SIG-M5 treated with dmso at 0.1 percent for 504 hours (cell line): ENCODE results near the gene RGL2.
"Not testable (repeated sequence)": the region's sequence is repeated elsewhere in the genome, so short reads cannot be mapped to it uniquely, and the experiment has no call there.

Experiments used
- DNase-seq: peaks from one replicate; lab custom pipeline; 2025; ENCODE audit not compliant: unreplicated experiment; lab: John Stamatoyannopoulos, UW

Gene RGL2

DNA sequence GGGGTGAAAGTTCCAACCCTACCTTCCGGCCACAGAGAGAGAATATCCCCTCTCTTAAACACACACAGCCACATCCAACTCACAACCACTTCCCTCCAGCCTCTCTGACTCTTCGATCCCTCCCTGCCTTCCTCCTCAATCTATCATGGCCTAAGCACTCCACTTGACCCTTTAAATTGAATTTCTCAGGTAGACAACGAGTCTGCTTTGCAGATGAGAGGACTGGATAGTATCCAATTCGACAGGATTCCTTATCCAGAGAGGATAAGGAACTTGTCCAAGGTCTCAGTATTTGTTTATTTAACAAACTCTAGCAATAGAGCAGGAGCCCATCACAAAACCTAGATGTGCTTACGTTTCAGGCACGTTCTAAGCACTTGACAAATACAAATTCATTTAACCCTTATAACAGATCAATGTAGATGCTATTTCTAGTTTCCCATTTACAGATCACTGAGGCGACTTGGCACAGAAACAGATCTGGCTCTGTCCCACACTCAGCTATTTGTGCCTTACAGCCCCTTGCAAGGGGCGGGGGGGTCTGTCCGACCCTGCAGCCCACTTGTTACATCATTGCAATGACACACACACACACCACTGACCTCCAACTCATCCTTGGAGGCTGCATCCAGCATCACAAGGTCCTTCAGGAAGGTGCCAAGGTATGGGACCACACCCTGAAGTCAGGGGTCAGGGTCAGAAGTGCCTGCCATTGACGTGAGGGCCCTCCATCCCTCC lies 4.5 kb downstream of the RGL2 start:
- DNase-seq, result no peak

DNA sequence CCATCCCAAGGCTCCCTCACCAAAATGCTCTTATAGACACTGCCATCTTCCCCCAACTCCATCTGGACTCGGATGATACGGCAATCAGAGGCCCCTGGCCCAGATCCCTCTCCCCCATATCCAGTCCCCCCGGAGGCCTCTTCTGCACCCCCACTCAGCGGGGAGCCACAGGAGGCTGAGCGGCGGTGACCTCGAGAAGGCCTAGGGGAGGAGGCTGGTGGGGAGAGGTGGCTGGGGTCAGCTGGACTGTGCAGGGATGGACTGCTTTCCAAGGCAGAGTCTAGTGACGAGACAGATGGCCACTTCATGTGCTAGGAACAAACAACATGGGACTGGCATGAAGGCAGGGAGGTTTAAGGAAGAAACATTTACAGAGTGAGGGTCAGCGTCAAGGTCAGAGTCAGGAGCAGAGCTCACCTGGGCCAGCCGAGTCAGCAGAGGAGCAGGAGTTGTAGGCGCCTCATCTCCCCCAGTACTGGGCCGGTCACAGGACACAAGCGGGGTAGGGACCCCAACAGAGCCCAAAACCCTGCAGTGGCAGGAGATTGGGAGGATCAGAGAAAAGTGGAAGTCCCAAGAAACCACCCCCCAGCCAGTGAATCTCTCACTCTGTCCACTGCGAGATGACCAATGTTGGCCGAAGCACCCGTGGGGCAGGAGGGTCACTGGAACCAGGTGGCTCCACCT lies 5.6 kb downstream of the RGL2 start:
- no peak for DNase-seq

DNA sequence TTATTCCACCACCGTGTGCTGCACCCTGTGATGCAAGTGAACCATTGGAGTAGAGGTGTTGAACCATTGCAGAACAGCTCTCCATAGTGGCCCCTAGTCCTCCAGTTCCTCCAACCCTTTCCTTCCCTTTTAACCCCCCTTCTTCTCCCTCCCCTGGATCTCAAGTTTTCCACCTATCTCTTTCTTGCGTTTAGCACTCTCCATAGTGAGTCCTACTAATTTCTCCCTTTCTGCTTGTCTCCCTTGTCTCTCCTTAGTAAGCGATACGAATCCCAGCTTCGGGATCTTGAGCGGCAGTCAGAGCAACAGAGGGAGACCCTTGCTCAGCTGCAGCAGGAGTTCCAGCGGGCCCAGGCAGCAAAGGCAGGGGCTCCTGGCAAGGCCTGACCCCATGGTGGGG lies 8.3 kb downstream of the RGL2 start:
- DNase-seq, result no peak

DNA sequence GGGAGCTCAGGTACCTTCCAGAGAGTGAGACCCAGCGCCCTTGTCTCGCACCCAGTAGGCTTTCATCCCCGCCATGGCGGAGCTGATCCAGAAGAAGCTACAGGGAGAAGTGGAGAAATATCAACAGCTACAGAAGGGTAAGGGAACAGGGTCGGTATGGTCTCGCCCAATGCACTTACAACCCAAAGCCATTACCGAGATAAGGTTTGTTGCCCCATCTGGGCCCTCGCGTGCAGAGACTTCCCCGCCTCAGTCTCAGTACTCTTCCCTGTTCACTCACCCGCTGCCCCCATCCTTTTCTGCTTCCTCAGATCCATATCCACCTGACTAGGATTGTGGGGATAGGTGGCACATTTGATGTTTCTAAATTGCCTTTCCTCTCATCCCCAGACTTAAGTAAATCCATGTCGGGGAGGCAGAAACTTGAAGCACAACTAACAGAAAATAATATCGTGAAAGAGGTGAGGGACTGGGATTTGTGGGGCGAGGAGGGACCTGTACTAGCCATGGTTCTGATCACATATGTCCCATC lies 8.9 kb downstream of the RGL2 start:
- DNase-seq, result no peak

DNA sequence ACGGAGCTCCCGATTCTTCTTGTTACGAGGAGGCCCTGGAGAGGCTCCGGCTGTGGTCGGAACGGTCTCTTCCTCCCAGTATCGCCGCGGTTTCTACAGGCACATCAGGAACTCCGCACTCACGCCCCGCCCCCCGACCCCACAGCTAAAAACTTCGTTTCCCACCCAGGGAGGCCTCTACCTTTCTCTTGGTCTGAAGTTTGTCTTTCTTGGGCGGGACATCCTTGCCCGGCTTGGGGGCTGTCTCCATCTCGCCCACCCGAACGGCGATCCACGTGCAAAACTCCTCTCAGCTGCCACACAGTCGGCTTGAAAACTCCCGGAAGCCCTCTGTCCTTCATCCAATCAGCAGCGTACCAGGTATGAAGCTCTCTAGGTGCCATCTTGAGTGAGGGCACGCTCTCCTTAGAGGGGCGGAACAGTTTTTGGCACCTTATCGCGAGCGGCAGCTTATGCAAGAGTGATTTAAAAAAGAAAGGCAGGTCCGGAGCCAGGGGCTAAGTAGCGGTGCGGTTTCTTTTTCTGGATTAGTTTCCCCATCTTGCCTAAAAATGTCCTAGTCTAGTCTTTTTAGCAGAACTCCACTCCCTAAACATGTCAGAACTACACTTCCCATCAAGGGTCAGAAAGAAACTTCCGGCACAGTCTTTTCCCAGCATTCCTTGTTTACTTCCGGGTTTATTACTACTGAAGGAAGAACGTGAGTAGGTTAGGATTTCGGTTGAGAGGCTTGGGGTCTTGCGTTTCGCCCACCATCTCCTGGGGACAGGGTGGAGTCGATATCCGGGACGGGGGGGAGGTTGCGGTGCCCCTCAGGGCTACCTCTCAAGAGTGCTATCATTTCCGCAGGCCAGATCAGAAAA lies 9.6 kb downstream of the RGL2 start, which contains the start of the genes PFDN6 and WDR46:
Gene PFDN6 (plus strand): TSS at position 681 of the 863 bp plus-strand sequence. CDS start 256 bp downstream, outside the sequence.
Gene WDR46 (minus strand): TSS at position 319 of the 863 bp plus-strand sequence. CDS start 69 bp downstream, at position 250.
- DNase-seq, result peak; percentile 97

DNA sequence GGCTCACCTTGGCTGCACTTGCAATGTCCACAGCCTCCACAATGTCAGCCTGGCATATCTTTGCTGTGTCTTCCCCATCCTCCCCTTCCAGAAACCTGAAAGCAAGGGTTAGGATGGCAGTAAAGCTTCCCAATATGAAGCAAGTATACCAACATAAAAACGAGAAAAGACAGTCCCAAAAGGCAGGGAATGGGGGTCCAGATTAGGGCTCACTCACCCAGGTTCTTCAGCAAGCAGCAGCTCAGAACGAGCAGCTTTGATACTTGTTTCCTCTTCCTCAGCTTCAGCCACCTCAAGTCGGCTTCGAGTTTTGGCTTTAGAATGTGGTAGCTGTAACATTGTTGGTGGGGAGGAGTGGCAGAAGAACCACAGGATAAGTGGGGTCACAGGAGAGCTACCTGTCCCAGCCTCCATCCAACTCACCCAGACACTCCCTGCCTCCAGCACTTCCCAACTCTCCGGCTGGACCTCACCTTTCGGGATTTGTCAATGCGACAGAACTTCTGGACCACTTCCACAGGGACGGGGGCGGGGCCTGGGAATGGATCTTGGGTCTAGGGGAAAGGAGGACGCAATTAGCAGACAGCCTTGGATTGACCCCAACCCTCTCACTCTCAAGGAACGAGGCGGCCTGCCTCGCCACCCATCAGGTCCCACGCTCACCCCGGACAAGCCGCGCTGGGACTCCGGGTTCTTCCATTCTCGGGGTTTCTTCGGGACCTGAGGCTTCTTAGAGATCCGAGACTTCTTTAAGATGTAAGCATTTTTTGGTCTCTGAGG lies 10.4 kb downstream of the RGL2 start:
- peak; percentile 11 for DNase-seq

DNA sequence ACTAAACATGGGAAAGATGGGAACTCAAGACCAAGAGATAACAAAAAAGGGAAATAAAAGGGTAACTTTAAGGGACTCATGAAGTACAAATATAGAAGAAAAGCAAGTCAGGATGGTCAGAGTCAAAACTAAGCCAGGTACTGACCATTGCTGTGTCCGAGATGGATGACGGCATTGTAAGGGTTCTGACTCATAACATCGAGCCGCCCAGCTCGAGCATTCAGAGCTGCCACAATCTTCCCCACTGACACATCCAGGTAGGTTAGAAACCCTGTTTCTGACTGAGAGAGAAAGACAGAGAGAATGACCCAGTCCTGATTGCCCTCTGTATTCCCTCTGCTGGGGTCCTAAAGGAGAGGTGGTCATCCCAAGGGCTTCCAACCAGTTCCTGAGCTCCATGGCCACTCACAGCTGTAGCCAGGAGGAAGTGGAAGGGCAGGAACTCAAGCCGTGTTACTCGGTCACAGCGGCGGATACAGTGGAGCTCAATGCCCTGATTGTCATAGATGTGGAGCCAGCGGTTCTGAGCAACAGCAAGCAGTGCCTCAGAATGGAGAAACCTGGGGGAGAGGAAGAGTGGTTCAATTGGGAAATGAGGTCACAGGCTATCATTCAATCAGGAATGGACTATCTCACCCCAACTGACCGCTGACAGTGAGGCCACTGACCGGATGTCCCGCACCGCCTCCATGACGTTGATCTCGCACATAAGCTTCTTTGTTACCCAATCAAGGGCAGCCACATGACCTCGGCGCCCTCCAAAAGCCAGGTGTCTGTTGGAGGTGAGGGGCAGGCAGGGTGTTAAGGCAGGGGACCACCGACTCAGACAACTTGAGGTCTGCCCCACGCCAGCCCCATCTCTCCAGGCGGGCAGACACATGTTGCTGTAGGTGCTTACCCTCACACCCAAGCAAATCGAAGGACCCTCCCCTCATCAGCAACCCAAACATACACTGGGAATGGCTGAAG lies 11.5 kb downstream of the RGL2 start:
- DNase-seq, result no peak

DNA sequence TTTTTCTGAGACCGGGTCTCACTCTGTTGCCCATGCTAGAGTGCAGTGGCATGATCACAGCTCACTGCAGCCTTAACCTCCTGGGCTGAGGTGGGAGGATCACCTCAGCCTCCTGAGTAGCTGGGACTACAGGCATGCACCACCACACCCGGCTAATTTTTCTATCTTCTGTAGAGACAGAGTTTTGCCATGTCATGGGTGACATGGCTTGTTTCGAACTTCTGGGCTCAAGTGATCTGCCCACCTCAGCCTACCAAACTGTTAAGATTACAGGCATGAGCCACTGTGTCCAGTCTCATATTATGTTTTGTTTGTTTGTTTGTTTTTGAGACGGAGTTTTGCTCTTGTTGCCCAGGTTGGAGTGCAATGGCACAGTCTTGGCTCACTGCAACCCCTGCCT lies 13.5 kb downstream of the RGL2 start:
- not testable (repeated sequence) for DNase-seq

DNA sequence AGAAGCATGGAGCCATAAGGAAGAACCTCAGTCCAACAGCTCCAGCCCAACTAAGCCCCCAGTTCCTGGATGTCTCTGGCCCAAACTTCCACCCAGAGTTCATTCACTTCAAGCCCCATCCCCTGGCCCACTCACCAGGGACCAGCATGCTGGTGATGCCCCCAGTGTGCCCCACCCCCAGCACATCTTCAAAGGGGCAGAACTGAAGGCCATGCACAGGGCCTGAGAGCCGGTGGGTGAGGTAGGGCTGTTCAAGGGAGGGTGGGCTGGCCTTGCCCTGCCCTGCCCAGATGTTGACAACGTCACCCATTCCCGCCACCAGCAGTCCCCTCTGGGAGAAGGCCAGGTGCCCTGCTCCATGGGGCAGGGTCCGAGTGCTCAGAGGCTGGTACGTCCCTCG lies 18.2 kb downstream of the RGL2 start:
- no peak for DNase-seq

DNA sequence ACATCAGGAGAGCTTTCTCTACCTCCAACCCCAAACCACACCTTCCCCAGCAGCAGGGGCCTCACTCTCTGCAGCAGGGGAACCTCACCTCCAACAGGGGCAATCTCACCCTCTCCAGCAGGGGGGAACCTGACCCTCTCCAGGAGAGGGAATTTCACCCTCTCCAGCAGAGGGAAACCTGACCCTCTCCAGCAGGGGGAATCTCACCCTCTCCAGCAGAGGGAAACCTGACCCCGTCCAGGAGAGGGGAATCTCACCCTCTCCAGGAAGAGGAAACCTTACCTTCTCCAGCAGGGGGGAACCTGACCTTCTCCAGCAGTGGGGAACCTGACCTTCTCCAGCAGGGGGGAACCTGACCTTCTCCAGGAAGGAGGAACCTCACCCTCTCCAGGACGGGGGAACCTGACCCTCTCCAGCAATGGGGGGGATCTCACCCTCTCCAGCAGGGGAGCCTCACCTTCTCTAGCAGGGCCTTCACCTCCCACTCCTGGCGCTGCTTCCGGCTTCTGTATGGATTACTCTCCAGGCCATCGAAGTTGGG lies 18.7 kb downstream of the RGL2 start:
- peak; percentile 15 for DNase-seq

DNA sequence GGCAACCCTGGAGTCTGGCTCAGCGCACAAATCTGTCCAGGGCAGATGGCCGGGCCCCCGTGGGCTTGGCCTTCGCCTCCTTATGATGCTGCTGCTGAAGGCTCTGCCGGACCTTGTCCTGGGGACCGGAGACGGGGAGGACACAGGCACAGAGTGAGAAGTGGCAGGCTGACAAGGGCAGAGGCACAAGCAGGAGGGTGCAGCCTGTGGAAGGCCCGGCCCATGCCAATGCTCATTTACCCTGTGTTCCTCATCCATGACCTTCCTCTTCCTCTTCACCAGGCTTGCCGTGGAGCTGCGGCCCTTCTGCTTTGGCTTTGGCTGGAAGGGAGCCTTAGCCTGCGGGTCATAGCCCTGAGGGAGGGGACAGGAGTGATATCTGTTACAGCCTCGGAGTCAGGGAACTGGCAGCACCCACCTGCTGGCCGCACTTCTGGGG lies 19.5 kb downstream of the RGL2 start:
- DNase-seq, result no peak

DNA sequence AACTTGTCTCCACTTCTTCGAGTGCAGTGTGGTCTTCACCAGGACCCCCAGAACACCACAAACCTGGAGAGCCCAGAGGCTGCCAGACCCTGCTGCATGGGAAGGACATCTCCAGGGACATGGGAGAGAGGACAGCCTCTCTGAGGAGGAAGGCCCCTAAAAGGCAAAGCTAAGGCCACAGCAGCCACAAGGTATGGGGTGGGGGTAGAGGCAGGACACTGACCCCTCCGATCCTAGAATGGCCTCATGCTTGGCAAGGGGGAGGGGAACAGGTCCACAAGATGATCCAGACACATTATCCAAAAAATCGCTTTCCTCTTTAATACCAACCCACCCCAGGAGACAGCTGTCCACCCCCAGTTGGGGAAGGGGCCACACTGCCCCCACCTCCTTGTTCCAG lies 19.9 kb downstream of the RGL2 start:
- DNase-seq, result no peak

DNA sequence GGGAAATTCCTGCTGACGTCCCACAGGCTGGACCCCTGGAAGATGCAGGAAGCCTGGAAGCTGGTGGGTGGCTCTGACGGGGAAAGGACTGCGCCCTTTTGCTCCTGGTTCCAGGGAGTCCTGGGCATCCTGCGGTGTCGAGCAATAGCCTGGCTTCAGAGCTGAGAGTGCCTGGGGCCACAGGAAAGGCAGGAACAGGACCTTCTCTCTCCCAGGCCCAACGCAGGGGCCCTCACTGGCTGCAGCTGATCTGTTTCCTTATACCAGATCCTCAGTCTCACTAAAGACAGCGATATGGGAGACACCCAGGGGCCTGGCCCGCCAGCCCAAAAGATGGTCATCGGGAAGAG lies 20.4 kb downstream of the RGL2 start:
- DNase-seq, result no peak

DNA sequence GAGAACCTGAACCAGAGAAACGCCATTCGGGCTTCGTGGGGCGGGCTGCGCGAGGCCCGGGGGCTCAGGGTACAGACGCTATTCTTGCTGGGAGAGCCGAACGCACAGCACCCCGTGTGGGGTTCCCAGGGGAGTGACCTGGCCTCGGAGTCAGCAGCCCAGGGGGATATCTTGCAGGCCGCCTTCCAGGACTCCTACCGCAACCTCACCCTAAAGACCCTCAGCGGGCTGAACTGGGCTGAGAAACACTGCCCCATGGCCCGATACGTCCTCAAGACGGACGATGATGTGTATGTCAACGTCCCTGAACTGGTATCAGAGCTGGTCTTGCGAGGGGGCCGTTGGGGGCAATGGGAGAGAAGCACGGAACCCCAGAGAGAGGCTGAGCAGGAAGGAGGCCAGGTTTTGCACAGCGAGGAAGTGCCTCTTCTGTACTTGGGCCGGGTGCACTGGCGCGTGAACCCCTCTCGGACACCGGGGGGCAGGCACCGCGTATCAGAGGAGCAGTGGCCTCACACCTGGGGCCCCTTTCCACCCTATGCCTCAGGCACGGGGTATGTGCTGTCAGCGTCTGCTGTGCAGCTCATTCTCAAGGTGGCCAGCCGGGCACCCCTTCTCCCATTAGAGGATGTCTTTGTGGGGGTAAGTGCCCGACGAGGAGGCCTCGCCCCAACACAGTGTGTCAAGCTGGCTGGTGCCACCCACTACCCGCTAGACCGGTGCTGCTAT lies 20.9 kb downstream of the RGL2 start:
- DNase-seq, result no peak

DNA sequence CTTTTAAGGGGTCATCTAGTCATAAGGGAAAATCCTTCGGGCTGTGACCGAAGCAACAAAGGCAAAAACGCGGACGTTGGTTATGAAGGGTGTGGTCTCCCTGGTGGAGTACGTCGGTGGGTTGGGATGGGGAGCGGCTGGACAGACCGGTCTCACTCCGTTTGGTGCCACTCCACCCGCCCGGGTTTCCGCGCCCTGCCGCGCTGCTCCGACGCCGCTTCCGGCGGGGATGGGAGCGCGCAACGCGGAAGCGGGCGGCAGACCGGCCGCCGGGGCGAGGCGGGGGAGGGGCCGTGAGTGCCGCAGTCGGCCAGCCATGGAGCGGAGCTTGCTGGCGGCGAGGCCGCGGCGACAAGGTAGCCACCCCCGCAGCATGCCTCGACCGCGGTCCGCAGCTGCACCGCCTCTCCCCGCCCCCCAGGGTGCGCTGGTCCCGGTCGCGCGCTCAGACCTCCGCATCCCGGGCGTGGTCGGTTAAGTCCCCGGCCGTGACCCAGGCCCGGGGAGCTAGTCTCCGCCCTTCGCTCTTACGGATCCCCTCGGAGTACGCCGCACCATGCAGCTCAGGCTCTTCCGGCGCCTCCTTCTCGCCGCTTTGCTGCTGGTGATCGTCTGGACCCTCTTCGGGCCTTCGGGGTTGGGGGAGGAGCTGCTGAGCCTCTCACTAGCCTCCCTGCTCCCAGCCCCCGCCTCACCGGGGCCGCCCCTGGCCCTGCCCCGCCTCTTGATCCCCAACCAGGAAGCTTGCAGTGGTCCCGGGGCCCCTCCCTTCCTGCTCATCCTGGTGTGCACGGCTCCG lies 21.7 kb downstream of the RGL2 start, which contains the start of gene B3GALT4:
Gene B3GALT4 (plus strand): TSS at position 260 of the 799 bp plus-strand sequence. CDS start 297 bp downstream, at position 557.
- DNase-seq, result peak; percentile 83

DNA sequence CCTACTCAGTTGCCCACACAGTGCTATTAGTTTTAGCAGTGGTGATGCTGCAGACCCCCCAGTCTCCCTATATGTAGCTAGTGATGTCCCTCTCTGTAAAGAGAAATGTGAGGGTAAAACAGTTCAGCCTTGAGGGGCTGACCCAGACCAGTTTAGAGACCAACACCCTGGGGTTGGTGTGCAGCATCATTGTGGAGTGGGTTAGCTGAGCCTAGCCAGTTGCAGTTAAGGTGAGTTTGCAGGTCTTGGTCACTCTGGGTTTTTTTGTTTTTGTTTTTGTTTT lies 22.2 kb downstream of the RGL2 start:
- no peak for DNase-seq

DNA sequence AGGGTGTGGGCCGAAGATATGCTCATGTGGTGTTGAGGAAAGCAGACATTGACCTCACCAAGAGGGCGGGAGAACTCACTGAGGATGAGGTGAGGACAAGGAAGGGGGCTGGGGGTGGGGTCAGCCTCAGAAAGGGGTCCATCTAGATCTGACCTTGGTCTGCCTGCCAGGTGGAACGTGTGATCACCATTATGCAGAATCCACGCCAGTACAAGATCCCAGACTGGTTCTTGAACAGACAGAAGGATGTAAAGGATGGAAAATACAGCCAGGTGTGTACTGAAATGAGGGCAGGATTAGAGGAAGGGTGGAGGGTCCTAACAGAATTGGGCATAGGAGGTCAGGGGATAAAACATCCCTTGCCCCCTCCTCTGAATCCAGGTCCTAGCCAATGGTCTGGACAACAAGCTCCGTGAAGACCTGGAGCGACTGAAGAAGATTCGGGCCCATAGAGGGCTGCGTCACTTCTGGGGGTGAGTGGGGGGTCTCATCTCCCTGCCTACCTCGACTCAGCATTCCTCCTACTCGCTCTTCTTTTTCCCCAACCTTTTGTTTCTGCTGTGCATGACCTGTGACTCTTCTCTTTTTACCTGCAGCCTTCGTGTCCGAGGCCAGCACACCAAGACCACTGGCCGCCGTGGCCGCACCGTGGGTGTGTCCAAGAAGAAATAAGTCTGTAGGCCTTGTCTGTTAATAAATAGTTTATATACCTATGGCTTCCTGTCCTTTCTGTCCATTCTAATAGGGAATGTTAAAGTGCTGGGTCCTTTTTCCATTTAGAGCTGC lies 22.8 kb downstream of the RGL2 start:
- not testable (repeated sequence) for DNase-seq
